ENCODE results near the gene ZFAND3. TPM values are rescaled to one million over a fixed set of nuclear protein-coding genes. Genes with fewer than 3 reads are reported as not detected.

ZFAND3 gene
- total and polyA plus RNA-seq, 2 experiments from 2014 or later, result 16.9 to 28.2 TPM

GRCh38 chr6:37777272-37777834, 42.2 kb upstream of the ZFAND3 start:
- no peak overlapping the region for H3K27ac Mint-ChIP-seq
- H3K4me1 Mint-ChIP-seq, result peaks cover 42% of the 10 kb centered on the region

More at GRCh38 chr6:37777272-37777834, 42.2 kb upstream of the ZFAND3 start:
- H2AFZ ChIP-seq, result peak overlapping the region; percentile 91
- H3K4me3 ChIP-seq, result peak overlapping the region; percentile 40
- H3K4me2 ChIP-seq, result peak overlapping the region; percentile 72
- TF ChIP-seq POLR2AphosphoS5 (IDR thresholded peaks at IDR 0.05; ENCODE audit: low read depth), result no peak
- no peak for TF ChIP-seq EZH2 (IDR thresholded peaks at IDR 0.05; ENCODE audit: low read depth, unreplicated experiment)
- no peak for TF ChIP-seq ZNF462 (CRISPR knock-in tag; IDR thresholded peaks at IDR 0.05)
- no peak for TF ChIP-seq JUNB (IDR thresholded peaks at IDR 0.05; ENCODE audit: unreplicated experiment)
- H3K27ac ChIP-seq (ENCODE audit: low read depth), result no peak overlapping the region
- peaks cover 47% of the 10 kb centered on the region for H3K27me3 ChIP-seq (ENCODE audit: insufficient read depth)
- DNase-seq (ENCODE audit: low spot score) (peak; percentile 62), ATAC-seq (peak; percentile 85)
- no peaks in the 10 kb centered on the region for H3K9me2 ChIP-seq (ENCODE audit: insufficient read depth)
- peaks cover 11% of the 10 kb centered on the region; the same call in 2 of the 3 replicates for H3K9me3 Mint-ChIP-seq
- H3F3A ChIP-seq (replicated peaks; ENCODE audit: low read depth), result 0 out of 2 replicates have a peak, but pooled peaks cover 2% of the 10 kb centered on the region
- H4K20me1 ChIP-seq (replicated peaks; ENCODE audit: insufficient read depth), result no peaks in the 10 kb centered on the region
- H3K27me3 Mint-ChIP-seq (ENCODE audit: insufficient read depth, low read depth, poor library complexity), result peaks cover 50% of the 10 kb centered on the region
- no peaks in the 10 kb centered on the region for H3K36me3 Mint-ChIP-seq (ENCODE audit: low read depth)
- peak overlapping the region; percentile 9 for H3K4me3 Mint-ChIP-seq
- peaks cover 41% of the 10 kb centered on the region for H3K4me1 ChIP-seq (ENCODE audit: insufficient read depth)
- H3K36me3 ChIP-seq (ENCODE audit: insufficient read depth), result no peaks in the 10 kb centered on the region
- H3K79me2 ChIP-seq (replicated peaks; ENCODE audit: insufficient read depth), result no peaks in the 10 kb centered on the region

Measured in GM23338 (cell line).